Endothelial cell (in vitro differentiated cells): ENCODE measurements around the gene UBL3. TPM values are rescaled to one million over a fixed set of nuclear protein-coding genes. Genes with fewer than 3 reads are reported as not detected.

ENCODE experiments used
- DNase-seq: peaks from one replicate; pipeline ENCODE4 v3.0.0; 2021; ENCODE audit warnings: low spot score
- H3K27ac Mint-ChIP-seq: one replicate; pipeline ENCODE4 v1.8.0; 2021; ENCODE audit warnings: mixed read lengths, inconsistent platforms; ENCODE audit not compliant: unreplicated experiment
- H3K27me3 Mint-ChIP-seq: one replicate; pipeline ENCODE4 v1.8.0; 2021; ENCODE audit warnings: mild to moderate bottlenecking, moderate library complexity, mixed read lengths, inconsistent platforms; ENCODE audit not compliant: unreplicated experiment
- H3K36me3 Mint-ChIP-seq: one replicate; pipeline ENCODE4 v1.8.0; 2021; ENCODE audit warnings: mild to moderate bottlenecking, low read depth, mixed read lengths, inconsistent platforms; ENCODE audit not compliant: unreplicated experiment
- H3K4me1 Mint-ChIP-seq: one replicate; pipeline ENCODE4 v1.8.0; 2021; ENCODE audit warnings: mild to moderate bottlenecking, mixed read lengths, inconsistent platforms; ENCODE audit not compliant: unreplicated experiment
- H3K4me3 Mint-ChIP-seq: one replicate; pipeline ENCODE4 v1.8.0; 2021; ENCODE audit warnings: mild to moderate bottlenecking, mixed read lengths, inconsistent platforms; ENCODE audit not compliant: unreplicated experiment
- H3K9me3 Mint-ChIP-seq: one replicate; pipeline ENCODE4 v1.8.0; 2021; ENCODE audit warnings: mixed read lengths, inconsistent platforms; ENCODE audit not compliant: unreplicated experiment
- total RNA-seq: library from RNA; stranded (reverse); fragmentation: NEBNext Ultra II Directional; extraction: Animal tissue kit (Norgen Biotek cat#: 25700); gene quantifications from one replicate; pipeline ENCODE4 v1.2.1, GENCODE V29; 2021; ENCODE audit not compliant: unreplicated experiment
- TF ChIP-seq, protein P1 (sequence below): fragments of 200-600 bp; sonication (generic); IDR thresholded peaks from one replicate; pipeline ENCODE4 v1.5.0; 2021; ENCODE audit warnings: antibody characterized with exemption; ENCODE audit not compliant: unreplicated experiment

UBL3 gene
- total RNA-seq, 1 donor from 2014 or later: 17.1 TPM

- Mint-ChIP-seq H3K36me3 (peaks cover 5% of the 10 kb centered on the region), H3K27ac (peak overlapping the region; percentile 82), H3K4me3 (peak overlapping the region; percentile 92), H3K4me1 (peaks cover 23% of the 10 kb centered on the region), H3K9me3 (no peaks in the 10 kb centered on the region), H3K27me3 (peaks cover 7% of the 10 kb centered on the region)
- TF ChIP-seq, protein P1, sequence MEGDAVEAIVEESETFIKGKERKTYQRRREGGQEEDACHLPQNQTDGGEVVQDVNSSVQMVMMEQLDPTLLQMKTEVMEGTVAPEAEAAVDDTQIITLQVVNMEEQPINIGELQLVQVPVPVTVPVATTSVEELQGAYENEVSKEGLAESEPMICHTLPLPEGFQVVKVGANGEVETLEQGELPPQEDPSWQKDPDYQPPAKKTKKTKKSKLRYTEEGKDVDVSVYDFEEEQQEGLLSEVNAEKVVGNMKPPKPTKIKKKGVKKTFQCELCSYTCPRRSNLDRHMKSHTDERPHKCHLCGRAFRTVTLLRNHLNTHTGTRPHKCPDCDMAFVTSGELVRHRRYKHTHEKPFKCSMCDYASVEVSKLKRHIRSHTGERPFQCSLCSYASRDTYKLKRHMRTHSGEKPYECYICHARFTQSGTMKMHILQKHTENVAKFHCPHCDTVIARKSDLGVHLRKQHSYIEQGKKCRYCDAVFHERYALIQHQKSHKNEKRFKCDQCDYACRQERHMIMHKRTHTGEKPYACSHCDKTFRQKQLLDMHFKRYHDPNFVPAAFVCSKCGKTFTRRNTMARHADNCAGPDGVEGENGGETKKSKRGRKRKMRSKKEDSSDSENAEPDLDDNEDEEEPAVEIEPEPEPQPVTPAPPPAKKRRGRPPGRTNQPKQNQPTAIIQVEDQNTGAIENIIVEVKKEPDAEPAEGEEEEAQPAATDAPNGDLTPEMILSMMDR: no peak
- DNase-seq: no peak
These were observed 2.9 kb downstream of the UBL3 start for GRCh38 chr13:29847501-29847983.

DNA sequence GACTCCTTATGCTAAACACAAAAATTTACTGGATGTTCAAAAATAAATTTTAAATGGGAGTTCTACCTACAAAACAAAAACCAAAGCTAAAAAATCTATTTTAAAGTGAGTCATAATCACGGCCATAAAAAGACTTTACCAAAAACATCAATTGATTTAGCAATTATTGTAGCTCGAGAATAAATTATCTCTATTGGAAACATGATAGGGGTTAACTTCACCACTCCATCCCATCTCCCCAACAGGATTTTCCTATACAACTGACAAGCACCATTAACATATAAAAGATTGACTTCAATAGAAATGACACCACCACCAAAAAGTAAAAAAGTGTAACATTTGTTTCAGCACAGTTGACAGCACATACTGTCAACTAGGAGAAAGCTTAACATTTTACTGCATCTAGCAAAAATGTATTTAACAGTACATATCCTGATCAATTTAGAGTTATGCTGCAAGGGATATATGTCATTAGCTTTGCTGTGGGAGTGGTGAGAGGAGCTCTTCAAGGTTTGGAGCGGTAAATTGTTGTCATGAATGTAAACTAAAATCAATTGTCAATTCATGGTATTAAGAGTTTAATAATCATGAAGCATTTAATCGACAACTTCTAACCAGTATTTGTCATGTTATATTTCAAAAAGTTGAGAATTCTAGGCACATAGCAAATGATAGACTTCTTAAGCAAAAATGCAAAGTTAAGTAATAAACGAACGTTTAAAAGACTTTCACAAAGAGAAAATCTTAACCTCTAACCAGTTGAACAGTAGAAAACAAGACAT is 3.8 kb downstream of the UBL3 start:
- Mint-ChIP-seq H3K27me3 (peaks cover 7% of the 10 kb centered on the region), H3K4me1 (peaks cover 26% of the 10 kb centered on the region), H3K36me3 (peaks cover 5% of the 10 kb centered on the region), H3K9me3 (no peaks in the 10 kb centered on the region), H3K27ac (no peak overlapping the region), H3K4me3 (peak overlapping the region; percentile 92)
- DNase-seq: no peak
- TF ChIP-seq, protein P1: no peak

GRCh38 chr13:29845440-29846056 is 4.9 kb downstream of the UBL3 start:
- H3K4me1 Mint-ChIP-seq: peaks cover 33% of the 10 kb centered on the region
- H3K9me3 Mint-ChIP-seq: no peaks in the 10 kb centered on the region
- TF ChIP-seq, protein P1: no peak
- DNase-seq: no peak
- H3K27ac Mint-ChIP-seq: no peak overlapping the region
- no peak overlapping the region for H3K4me3 Mint-ChIP-seq
- peaks cover 5% of the 10 kb centered on the region for H3K36me3 Mint-ChIP-seq
- H3K27me3 Mint-ChIP-seq: peaks cover 8% of the 10 kb centered on the region

DNA sequence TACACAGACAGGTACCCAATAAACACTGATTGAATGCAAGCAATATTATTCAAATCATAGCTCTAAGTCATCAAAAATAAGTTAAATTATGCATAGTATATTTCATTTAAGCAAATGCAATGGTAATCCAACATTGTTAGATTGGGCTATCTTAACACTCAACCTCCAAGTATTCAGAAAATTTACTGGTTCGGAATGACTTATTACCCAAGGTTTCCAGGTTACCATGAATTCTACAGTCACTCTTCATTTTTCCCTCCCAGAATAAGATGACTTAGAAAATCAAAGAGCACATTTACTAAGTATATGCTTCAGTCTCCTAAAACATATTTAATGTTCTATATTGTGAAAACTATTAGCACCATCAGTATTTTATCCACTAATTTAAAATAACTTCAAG is 6.0 kb downstream of the UBL3 start:
- Mint-ChIP-seq H3K27ac (no peak overlapping the region), H3K9me3 (no peaks in the 10 kb centered on the region), H3K27me3 (peaks cover 6% of the 10 kb centered on the region), H3K4me3 (no peak overlapping the region), H3K4me1 (peaks cover 33% of the 10 kb centered on the region), H3K36me3 (peaks cover 4% of the 10 kb centered on the region)
- TF ChIP-seq, protein P1: no peak
- no peak for DNase-seq

DNA sequence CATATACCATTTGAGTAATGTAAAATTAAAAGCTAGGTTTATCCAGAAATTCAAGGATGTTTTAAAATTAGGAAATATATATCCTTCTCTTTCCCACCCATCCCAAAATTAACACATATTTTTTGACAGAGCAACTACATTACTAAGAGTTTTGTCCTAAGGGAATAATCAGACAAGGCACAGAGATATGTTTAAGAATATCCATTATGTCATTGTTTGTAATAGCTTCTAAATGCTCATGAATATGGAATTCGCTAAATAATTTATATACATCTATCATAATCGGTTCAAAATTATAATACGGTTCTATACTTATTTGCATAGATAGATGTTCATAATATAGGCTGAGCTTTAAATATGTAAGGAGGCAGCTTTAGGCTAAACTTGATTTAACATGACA is 9.8 kb downstream of the UBL3 start:
- DNase-seq: no peak
- H3K4me1 Mint-ChIP-seq: peaks cover 14% of the 10 kb centered on the region
- no peaks in the 10 kb centered on the region for H3K36me3 Mint-ChIP-seq
- H3K4me3 Mint-ChIP-seq: no peak overlapping the region
- TF ChIP-seq, protein P1: no peak
- H3K27me3 Mint-ChIP-seq: peaks cover 1% of the 10 kb centered on the region
- no peaks in the 10 kb centered on the region for H3K9me3 Mint-ChIP-seq
- H3K27ac Mint-ChIP-seq: no peak overlapping the region
